Stimulated activated naive CD8-positive, alpha-beta T cell treated with anti-CD3 and anti-CD28 coated beads, Interleukin-15, amount 100 ng/mL, for 72 hours (primary cell): ENCODE results near the gene CALML5.
A peak's percentile ranks its signal among the peaks of the same experiment; 100 is the strongest.

Experiments used
- ATAC-seq: fragments of 150-1000 bp; cut with Tn5 transposase; 2 replicates; pipeline ENCODE4 v1.10.0; 2021; ENCODE audit warnings: mild to moderate bottlenecking, moderate library complexity
- DNase-seq, 2 donors: peaks; one replicate each; pipeline ENCODE4 v3.0.0; 2021 to 2022
- H3K27ac Mint-ChIP-seq, 2 donors: one replicate each; pipeline ENCODE4 v1.8.0; 2022; ENCODE audit warnings: mild to moderate bottlenecking in 2 of 2, mixed read lengths in 2 of 2, moderate library complexity in 2 of 2
- H3K27me3 Mint-ChIP-seq: one replicate; pipeline ENCODE4 v1.8.0; 2022; ENCODE audit warnings: mixed read lengths
- H3K4me1 Mint-ChIP-seq: one replicate; pipeline ENCODE4 v1.8.0; 2022; ENCODE audit warnings: mild to moderate bottlenecking, mixed read lengths
- H3K4me3 Mint-ChIP-seq, 2 donors: one replicate each; pipeline ENCODE4 v1.8.0; 2022; ENCODE audit warnings: mild to moderate bottlenecking in 2 of 2, mixed read lengths in 2 of 2, moderate library complexity in 1 of 2
- H3K9me3 Mint-ChIP-seq, 2 donors: one replicate each; pipeline ENCODE4 v1.8.0; 2022; ENCODE audit warnings: mixed read lengths in 2 of 2

The CALML5 gene

DNA sequence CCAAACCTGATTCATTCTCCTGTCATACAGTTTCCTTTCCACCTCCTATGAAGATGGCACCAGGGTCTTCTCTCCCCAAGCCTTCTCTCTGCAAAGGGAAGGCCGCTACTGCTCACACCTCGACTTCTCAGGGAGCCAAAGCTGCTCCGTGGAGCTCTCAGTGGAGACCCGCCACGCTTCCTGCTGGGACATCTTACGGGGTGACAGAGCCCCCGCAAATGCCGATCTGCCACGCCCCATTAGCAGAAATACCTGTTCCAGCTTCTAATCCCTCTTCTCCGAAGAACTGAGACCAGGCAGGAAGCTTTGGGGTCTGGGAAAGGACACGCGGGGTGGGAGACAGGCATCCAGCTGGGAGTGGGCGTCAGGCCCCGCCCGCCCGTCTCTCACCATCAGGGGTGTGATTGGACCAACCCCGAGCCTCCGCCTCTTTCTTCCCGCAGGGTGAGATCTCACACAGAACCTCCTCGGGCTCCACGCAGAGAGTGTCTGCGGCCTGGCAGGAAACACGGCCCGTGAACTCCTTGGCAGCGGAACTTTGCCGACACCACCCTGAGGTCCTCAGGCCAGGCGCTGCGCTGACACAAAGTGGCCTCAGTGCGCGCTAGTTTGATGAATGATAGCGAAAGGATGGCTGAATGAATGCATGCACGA is 12.0 kb upstream of the CALML5 start:
- DNase-seq (no peak), ATAC-seq (no peak)
- peaks cover 14% of the 10 kb centered on the region for H3K4me1 Mint-ChIP-seq
- peaks cover 10% of the 10 kb centered on the region for H3K27me3 Mint-ChIP-seq
- no peaks in the 10 kb centered on the region for H3K9me3 Mint-ChIP-seq
- no peak overlapping the region for H3K27ac Mint-ChIP-seq
- H3K4me3 Mint-ChIP-seq, result no peak overlapping the region

DNA sequence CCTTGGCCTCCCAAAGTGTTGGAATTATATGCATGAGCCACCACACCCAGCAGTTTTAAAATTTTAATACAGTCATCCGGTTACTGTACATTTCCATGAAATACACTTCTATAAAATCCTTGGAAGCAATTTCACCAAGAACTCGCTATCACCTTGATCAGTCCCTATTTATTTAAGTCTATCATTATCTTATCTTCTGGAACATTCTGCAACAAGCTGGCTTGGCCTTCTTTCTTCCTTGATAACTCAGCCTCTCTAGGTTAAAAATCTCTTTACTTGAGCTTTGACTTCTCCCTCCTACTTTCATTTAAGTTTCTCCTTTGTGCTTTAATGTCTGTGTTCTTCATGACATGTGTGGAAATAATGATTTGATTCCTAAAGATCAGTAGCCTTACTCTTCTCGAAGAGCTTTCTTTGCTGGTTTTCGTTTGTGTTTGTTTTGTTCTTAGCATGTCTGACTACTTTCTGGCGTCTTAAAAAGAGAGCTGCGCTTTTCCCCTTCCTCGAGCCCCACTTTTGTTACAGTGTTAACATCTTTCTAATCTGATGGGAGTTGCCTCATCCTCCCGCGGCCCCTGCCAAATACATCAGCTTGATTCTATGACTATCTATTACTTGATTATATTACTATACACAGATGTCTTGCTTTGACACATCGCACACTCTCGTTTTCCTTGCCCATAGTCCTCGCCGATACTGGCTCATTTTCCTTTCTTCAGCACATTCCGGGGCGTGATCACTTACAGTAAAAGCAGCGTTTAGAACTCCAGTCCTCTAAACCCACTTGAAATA is 11.1 kb upstream of the CALML5 start:
- DNase-seq (no peak), ATAC-seq (no peak)
- Mint-ChIP-seq H3K9me3 (no peaks in the 10 kb centered on the region), H3K4me3 (no peak overlapping the region), H3K27ac (no peak overlapping the region), H3K4me1 (peaks cover 14% of the 10 kb centered on the region), H3K27me3 (peaks cover 11% of the 10 kb centered on the region)

DNA sequence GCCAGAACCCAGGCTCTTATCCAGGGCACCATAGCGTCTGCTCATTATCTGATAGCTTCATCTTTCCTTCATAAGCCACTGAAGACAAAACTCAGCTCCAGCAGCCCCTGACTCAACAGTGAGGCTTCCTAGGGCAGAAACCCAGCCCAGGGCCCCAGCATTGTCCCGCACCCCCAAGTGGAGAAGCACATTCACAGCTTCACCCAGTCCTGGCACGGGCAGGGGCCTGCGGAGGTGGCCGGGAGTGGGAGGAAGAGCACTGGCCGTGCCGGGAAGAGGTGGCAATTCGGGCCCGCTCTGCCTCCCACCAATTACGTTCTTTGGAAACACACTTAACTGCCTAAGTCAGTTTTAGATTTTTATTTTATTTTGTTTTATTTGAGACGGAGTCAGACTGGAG is 10.3 kb upstream of the CALML5 start:
- DNase-seq, result no peak
- ATAC-seq, result no peak
- H3K4me1 Mint-ChIP-seq, result peaks cover 14% of the 10 kb centered on the region
- no peaks in the 10 kb centered on the region for H3K9me3 Mint-ChIP-seq
- no peak overlapping the region for H3K27ac Mint-ChIP-seq
- H3K27me3 Mint-ChIP-seq, result peaks cover 16% of the 10 kb centered on the region
- H3K4me3 Mint-ChIP-seq, result no peak overlapping the region

DNA sequence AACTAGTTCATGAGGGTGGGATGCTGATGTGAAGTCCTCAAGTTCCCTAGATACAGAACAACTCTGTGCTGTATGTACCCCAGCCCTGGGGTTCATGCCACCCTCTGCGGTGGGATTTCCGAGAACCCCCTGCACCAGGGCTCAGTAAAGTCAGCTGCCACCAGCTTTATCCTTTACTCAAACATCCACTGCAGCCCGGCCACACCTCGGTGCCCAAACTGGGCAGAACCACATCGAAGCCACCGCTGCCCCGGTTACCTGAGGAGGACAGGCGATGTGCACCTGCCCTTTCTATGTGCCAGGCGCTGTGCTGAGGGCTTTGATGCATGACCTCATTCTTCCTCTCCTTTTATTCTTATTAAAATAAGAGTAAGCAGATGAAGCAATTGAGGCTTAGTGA is 9.9 kb upstream of the CALML5 start:
- H3K27ac Mint-ChIP-seq, result no peak overlapping the region
- H3K4me3 Mint-ChIP-seq, result no peak overlapping the region
- H3K9me3 Mint-ChIP-seq, result no peaks in the 10 kb centered on the region
- H3K4me1 Mint-ChIP-seq, result peaks cover 16% of the 10 kb centered on the region
- peaks cover 18% of the 10 kb centered on the region for H3K27me3 Mint-ChIP-seq
- no peak for ATAC-seq
- no peak for DNase-seq

DNA sequence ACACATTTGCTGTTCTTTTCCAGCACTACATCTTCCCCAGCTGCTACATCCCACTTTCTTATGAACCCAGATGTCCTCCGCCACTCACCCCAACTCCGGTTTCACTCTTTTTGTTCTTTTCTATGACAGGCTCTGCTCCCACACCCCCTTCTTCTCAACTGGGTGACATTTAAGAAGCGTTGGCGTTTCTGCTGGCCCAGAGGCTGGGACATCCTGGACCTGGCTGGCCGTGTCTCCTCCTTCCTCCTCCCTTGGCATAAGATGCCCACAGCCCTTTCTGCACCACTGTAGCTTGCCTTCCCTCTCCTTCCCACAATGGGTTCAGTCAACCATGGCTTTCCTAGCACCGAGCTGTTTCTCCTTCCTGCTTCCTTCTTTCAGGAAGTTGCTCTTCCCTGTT is 9.4 kb upstream of the CALML5 start:
- Mint-ChIP-seq H3K4me3 (no peak overlapping the region), H3K9me3 (no peaks in the 10 kb centered on the region), H3K4me1 (peaks cover 21% of the 10 kb centered on the region), H3K27me3 (peaks cover 22% of the 10 kb centered on the region), H3K27ac (no peak overlapping the region)
- no peak for ATAC-seq
- no peak for DNase-seq

DNA sequence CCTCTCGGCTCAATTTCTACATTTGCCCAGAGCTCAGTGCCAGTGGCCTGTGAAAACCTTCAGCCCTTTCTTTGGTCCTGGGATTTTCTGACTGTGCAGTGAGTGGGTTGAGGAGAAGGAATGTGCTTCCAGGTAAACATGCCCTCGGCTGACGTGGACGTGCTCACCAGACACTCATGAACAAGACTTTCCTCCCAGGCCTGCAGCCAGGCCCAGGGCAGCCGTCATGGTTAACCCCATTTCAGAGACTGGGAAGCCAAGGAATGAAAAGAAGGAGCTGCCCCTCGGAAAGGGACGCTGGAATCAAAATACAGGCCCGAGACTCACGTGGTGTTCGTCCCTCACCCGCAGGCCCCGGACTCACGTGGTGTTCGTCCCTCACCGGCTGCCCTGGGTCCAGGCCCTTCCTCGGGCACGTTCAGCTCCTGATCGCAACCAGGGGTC is 8.8 kb upstream of the CALML5 start:
- H3K4me1 Mint-ChIP-seq, result peaks cover 16% of the 10 kb centered on the region
- no peak overlapping the region for H3K4me3 Mint-ChIP-seq
- DNase-seq (no peak), ATAC-seq (no peak)
- H3K27ac Mint-ChIP-seq, result no peak overlapping the region
- H3K9me3 Mint-ChIP-seq, result no peaks in the 10 kb centered on the region
- H3K27me3 Mint-ChIP-seq, result peaks cover 28% of the 10 kb centered on the region

DNA sequence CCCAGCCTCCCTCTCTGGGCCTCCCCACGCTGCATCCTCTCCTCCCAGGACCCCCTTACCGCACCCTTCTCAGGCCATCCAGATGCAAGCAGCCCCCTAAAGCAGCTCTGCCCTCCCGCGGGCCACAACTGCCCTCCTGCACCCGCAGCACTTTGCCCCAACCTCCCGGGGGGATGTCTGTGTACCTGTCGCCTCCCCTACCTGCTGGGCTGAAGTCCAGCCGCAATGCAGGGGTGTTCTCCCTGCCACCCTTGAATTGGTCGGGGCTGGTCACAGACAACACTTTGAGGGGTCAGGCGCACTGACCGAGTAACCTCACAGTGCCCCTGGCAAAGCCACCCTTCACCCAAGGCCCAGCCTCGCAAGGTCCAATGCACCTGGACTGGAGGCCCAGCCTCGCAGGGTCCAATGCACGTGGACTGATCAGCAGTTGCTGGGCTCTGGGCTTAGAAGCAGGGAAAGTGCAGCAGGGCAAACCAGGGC is 8.3 kb upstream of the CALML5 start:
- Mint-ChIP-seq H3K9me3 (no peaks in the 10 kb centered on the region), H3K4me1 (peaks cover 11% of the 10 kb centered on the region), H3K27ac (no peak overlapping the region), H3K4me3 (no peak overlapping the region), H3K27me3 (peaks cover 32% of the 10 kb centered on the region)
- ATAC-seq (peak; percentile 10), DNase-seq (no peak)

DNA sequence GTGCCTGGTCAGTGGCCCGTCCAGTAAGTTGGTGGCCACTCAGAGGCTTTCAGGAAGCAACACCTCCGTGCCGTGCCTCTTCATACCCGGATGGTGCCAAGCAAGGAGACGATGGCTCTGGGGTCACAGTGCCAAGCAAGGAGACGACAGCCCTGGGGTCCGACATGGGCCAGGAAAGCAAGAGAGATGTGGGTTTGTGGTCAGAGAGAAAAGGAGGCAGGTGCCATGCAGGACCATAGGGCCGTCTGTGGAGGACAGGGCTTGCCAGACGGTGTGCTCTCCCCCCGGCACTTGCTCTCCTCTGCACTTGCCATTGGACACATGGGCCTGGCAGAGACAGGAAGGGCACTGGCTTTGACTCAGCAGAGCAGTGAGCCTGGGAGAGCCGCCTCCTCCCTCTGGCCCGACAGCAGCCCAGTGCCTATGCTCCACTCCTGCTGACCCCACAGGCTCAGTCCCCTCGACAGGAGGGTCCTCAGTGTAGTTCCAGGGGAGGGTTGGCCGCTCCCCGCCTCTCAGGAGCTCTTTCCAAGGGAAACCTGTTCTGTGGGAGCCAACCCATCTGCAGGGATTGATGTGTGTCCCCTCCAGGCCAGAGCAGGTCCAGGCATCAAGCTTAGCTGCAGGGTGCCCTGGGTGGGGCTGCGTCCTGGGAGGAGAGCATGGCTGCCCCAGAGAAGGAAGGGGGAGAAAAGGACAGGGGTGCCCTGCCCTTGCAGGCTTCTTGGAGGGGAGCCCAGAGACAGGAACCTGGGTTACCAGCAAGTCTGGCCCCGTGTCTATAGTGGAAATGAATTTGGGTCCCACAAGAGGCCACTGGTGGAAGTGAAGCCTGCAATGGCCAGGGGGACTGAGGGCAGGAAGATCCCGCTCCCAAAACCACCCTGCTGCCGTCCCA is 7.6 kb upstream of the CALML5 start:
- H3K27ac Mint-ChIP-seq, result no peak overlapping the region
- no peak overlapping the region for H3K4me3 Mint-ChIP-seq
- no peaks in the 10 kb centered on the region for H3K9me3 Mint-ChIP-seq
- H3K4me1 Mint-ChIP-seq, result peaks cover 7% of the 10 kb centered on the region
- ATAC-seq (peak; percentile 19), DNase-seq (no peak)
- peaks cover 28% of the 10 kb centered on the region for H3K27me3 Mint-ChIP-seq

DNA sequence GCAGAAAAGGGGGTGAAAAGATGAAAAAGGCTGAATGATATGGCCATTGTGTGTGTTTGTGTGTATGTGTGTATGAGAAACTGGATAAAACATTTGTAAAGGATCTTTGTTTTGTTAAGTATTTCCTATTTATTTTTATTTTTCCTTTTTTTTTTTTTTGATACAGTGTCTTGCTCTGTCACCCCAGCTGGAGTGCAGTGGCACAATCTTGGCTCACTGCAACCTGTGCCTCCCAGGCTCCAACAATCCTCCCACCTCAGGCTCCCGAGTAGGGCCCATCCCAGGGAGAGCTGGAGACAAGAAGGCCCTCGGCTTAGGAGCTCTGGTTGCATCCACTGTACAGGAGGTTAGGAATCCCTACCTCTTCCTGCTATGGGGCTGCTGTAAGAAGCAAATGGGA is 6.9 kb upstream of the CALML5 start:
- Mint-ChIP-seq H3K9me3 (no peaks in the 10 kb centered on the region), H3K27ac (no peak overlapping the region), H3K27me3 (peaks cover 26% of the 10 kb centered on the region), H3K4me3 (no peak overlapping the region), H3K4me1 (peaks cover 7% of the 10 kb centered on the region)
- DNase-seq, result no peak
- no peak for ATAC-seq

DNA sequence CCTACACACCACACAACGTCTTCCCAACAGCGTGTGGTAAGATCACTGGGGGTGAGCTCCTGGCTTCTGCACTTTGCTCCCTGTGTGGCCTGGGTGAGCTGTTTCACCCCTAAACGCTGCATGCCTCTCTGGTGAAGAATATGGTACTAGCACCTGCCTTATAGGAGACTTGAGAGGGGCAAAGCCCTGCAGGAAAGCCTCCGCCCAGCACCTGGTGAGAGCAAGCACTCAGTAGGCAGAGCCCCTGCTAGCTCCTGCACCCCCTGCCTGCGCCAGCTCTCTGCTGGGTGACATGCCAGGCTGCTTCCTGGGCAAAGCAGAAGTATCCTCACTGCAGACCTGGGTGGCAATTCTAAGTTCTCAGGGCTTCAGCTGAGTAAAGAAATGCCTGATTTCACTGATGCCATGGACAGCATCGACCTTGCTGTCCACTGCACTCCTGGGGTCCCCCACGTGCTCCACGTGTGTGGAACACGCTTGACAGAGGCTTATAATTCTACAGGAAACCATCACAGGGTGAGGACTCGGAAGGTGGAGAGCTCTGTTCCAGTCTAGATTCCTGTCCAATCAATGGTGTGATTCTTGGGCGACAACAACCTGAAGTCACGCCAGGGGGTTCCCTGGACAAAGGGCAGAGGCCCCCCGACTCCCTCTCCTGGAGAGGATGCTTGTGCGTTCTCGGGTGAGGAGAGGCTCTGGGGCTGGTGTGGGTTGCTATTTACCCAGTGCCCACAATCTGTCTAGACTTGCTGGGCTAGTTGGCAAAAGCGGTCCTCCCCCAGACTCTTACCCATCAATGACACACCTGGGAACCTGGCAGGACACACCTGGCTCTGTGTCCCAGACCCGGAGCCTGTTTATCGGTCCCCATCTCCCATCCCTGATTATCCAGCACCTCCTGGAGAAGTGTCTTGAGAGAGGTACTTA is 5.0 kb upstream of the CALML5 start:
- no peak overlapping the region for H3K27ac Mint-ChIP-seq
- no peak for DNase-seq
- H3K9me3 Mint-ChIP-seq, result no peaks in the 10 kb centered on the region
- H3K4me1 Mint-ChIP-seq, result peaks cover 7% of the 10 kb centered on the region
- ATAC-seq, result peak; percentile 13
- H3K27me3 Mint-ChIP-seq, result peaks cover 26% of the 10 kb centered on the region
- no peak overlapping the region for H3K4me3 Mint-ChIP-seq

DNA sequence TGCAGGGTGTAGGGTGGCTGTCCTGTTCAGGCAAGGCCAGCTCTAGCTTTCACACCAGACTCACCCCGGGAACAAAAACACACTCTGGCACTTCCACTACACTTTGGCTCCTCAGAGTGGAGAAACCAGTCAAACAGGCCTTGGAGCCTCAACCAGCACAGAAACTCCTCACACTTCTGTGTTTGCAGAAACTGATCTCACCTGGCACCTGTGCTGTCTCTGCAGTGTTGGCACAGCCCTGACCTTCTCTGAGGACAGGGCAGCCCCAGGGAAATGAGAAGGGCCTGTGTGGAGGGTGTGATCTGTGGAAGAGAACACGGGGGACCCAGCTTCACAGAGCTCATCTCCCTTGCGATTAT is 4.1 kb upstream of the CALML5 start:
- no peak for ATAC-seq

DNA sequence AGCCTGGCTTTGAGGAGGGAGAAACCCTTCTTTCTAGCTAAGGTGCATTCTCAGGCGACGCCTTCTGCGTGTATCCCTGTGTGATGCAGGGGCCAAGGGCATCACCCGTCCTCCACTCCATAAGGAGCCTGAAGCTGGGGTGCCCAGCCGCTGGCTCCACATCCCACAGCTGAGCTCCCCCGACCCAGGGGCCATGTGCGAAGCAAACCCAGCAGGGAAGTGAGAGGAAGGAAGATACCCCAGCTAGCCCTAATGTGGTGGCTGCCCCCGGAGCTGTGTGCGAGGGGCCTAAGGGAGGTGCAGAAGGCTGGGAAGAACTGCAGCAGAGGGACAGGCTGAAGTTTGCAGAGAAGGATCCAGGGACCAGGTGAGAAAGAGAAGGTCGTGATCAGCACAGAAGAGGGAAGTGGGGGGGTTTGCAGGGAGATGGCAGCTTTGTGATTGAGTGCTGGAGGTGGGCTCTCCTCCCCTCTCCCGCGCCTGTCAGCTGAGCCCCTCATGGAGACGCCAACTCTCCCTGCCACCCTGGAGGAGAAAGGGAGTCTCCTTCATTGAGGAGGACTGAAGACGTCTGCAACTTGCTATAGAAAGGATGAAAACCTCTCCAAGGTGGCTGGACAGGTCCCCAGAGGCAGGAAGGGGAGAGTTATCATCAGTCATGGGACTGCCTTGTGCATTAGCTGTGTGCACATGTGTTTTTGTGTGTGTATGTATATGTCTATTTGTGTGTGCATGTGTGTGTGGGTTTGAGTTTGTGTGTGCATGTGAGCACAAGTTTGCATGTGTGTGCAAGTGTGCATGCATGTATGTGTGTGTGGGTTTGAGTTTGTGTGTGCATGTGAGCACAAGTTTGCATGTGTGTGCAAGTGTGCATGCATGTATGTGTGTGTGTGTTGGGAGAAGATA is 3.5 kb upstream of the CALML5 start:
- Mint-ChIP-seq H3K4me3 (no peak overlapping the region), H3K4me1 (peaks cover 7% of the 10 kb centered on the region), H3K27me3 (peaks cover 26% of the 10 kb centered on the region), H3K27ac (peak overlapping the region in 1 of 2 donors; percentile 24), H3K9me3 (no peaks in the 10 kb centered on the region)
- ATAC-seq (no peak), DNase-seq (no peak)

More for the DNA sequence above, 4.1 kb upstream of the CALML5 start:
- no peak overlapping the region for H3K27ac Mint-ChIP-seq
- no peaks in the 10 kb centered on the region for H3K9me3 Mint-ChIP-seq
- H3K4me3 Mint-ChIP-seq, result no peak overlapping the region
- peaks cover 26% of the 10 kb centered on the region for H3K27me3 Mint-ChIP-seq
- DNase-seq, result no peak
- H3K4me1 Mint-ChIP-seq, result peaks cover 7% of the 10 kb centered on the region

DNA sequence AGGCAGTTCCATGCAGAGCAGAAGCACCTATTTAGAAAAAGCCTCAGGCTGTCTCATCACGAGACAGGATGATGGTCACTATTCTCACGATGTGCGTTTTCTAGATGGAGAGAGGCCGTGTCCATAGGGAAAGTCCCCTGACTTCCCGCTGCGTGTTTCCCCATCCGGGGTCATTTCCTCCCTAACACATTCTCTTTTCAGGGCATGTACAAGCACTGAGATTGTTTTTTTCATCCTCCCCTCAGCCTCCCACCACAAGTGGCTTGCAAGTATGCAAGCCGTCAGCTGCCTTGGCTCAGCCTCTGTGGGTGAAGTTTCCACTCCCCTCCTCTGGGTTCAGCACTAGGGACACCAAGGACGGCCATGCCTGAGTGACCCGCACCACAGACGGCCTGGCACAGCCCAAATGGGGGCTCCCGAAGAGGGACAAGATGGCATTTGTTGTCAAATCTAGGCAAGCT is 2.7 kb upstream of the CALML5 start:
- peaks cover 26% of the 10 kb centered on the region for H3K27me3 Mint-ChIP-seq

DNA sequence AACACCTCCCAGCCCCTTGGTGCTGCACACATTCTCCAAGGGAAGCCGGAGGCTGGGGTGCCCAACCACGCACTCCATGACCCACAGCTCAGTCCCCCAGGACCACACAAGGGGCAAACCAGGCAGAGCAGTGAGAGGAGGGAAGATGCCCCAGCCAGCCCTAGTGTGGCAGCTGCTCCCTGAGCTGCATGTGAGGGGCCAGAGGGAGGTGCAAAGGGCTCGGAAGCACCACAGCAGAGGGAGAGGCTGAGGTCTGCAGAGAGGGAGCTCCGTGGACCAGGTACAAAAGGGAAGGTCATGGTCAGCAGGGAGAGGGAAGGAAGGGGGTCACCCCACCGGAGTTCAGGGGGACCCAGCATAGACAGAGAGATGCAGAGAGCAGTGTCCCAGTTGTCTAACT is 1.5 kb upstream of the CALML5 start:
- Mint-ChIP-seq H3K4me1 (peaks cover 7% of the 10 kb centered on the region), H3K27ac (no peak overlapping the region), H3K27me3 (peaks cover 26% of the 10 kb centered on the region), H3K4me3 (no peak overlapping the region), H3K9me3 (no peaks in the 10 kb centered on the region)
- no peak for ATAC-seq
- DNase-seq, result no peak

More for the DNA sequence above, 2.7 kb upstream of the CALML5 start:
- H3K9me3 Mint-ChIP-seq, result no peaks in the 10 kb centered on the region
- no peak overlapping the region for H3K4me3 Mint-ChIP-seq
- peaks cover 7% of the 10 kb centered on the region for H3K4me1 Mint-ChIP-seq
- DNase-seq (no peak), ATAC-seq (no peak)
- no peak overlapping the region for H3K27ac Mint-ChIP-seq
